T follicular helper cell (primary cell): Measurements from ENCODE around the gene ZBTB25.

ENCODE experiments used
- DNase-seq: peaks from one replicate; pipeline ENCODE4 v3.0.0-alpha.2; 2020; ENCODE audit warnings: low read depth

The ZBTB25 gene

GRCh38 chr14:64442300-64442988, 61.2 kb downstream of the ZBTB25 start:
- no peak for DNase-seq

GRCh38 chr14:64440494-64440893, 63.1 kb downstream of the ZBTB25 start:
- DNase-seq = no peak

GRCh38 chr14:64439141-64439540, 64.5 kb downstream of the ZBTB25 start:
- no peak for DNase-seq

GRCh38 chr14:64438181-64438841, 65.3 kb downstream of the ZBTB25 start:
- no peak for DNase-seq

GRCh38 chr14:64434528-64434927, 69.1 kb downstream of the ZBTB25 start:
- DNase-seq = no peak

- DNase-seq = no peak
Observed at GRCh38 chr14:64423987-64424386, 79.7 kb downstream of the ZBTB25 start.

GRCh38 chr14:64422756-64423155, 80.9 kb downstream of the ZBTB25 start:
- no peak for DNase-seq

GRCh38 chr14:64422005-64422404, 81.6 kb downstream of the ZBTB25 start:
- DNase-seq = no peak

GRCh38 chr14:64421166-64421565, 82.5 kb downstream of the ZBTB25 start:
- no peak for DNase-seq

- DNase-seq = no peak
Observed at GRCh38 chr14:64419003-64419402, 84.6 kb downstream of the ZBTB25 start.

- DNase-seq = no peak
Observed at GRCh38 chr14:64417771-64418125, 85.9 kb downstream of the ZBTB25 start.

- no peak for DNase-seq
Observed at GRCh38 chr14:64417055-64417770, 86.4 kb downstream of the ZBTB25 start.

- no peak for DNase-seq
Observed at GRCh38 chr14:64416348-64416932, 87.2 kb downstream of the ZBTB25 start.

GRCh38 chr14:64412237-64412636, 91.4 kb downstream of the ZBTB25 start:
- no peak for DNase-seq

GRCh38 chr14:64411001-64411400, 92.6 kb downstream of the ZBTB25 start:
- no peak for DNase-seq

- DNase-seq = no peak
Observed at GRCh38 chr14:64410084-64410774, 93.4 kb downstream of the ZBTB25 start.

- no peak for DNase-seq
Observed at GRCh38 chr14:64409126-64409920, 94.3 kb downstream of the ZBTB25 start.

- no peak for DNase-seq
Observed at GRCh38 chr14:64407329-64407728, 96.3 kb downstream of the ZBTB25 start.

- DNase-seq = no peak
Observed at GRCh38 chr14:64405295-64405694, 98.3 kb downstream of the ZBTB25 start.

- DNase-seq = no peak
Observed at GRCh38 chr14:64401949-64402348, 101.7 kb downstream of the ZBTB25 start.

- no peak for DNase-seq
Observed at GRCh38 chr14:64400829-64401459, 102.7 kb downstream of the ZBTB25 start.
